RCC 7860 (cell line): ENCODE data around the gene AJUBA.
"Not testable (repeated sequence)": the region's sequence is repeated elsewhere in the genome, so short reads cannot be mapped to it uniquely, and the experiment has no call there.

Experiments used
- DNase-seq: peaks from one replicate; pipeline ENCODE4 v3.0.0-alpha.2; 2015; ENCODE audit warnings: low spot score
- FAIRE-seq: peaks from 2 replicates; lab custom pipeline; 2012; peaks lifted over from hg19 to GRCh38; lab: Jason Lieb, UNC

The AJUBA gene

GRCh38 chr14:23006544-23007419, 24.4 kb upstream of the AJUBA start:
- peak; percentile 89 for DNase-seq
- peak; percentile 25 for FAIRE-seq

- FAIRE-seq (no peak), DNase-seq (no peak)
Measured at GRCh38 chr14:23006188-23006534, 23.8 kb upstream of the AJUBA start.

- FAIRE-seq, result no peak
- no peak for DNase-seq
Measured at GRCh38 chr14:23005451-23006187, 23.3 kb upstream of the AJUBA start.

GRCh38 chr14:23004274-23004673, 21.9 kb upstream of the AJUBA start:
- FAIRE-seq, DNase-seq: not testable (repeated sequence)

- DNase-seq (no peak), FAIRE-seq (no peak)
Measured at GRCh38 chr14:23002592-23002991, 20.2 kb upstream of the AJUBA start.

GRCh38 chr14:23000860-23001259, 18.5 kb upstream of the AJUBA start:
- no peak for DNase-seq
- FAIRE-seq, result no peak

GRCh38 chr14:22998329-22999012, 16.1 kb upstream of the AJUBA start:
- no peak for FAIRE-seq
- no peak for DNase-seq

- DNase-seq (no peak), FAIRE-seq (no peak)
Measured at GRCh38 chr14:22997676-22998323, 15.4 kb upstream of the AJUBA start.

- FAIRE-seq, result no peak
Measured at GRCh38 chr14:22996768-22997654, 14.7 kb upstream of the AJUBA start.

GRCh38 chr14:22995889-22996625, 13.7 kb upstream of the AJUBA start:
- FAIRE-seq (no peak), DNase-seq (no peak)

More at GRCh38 chr14:22996768-22997654, 14.7 kb upstream of the AJUBA start:
- DNase-seq, result no peak

- FAIRE-seq (no peak), DNase-seq (no peak)
Measured at GRCh38 chr14:22994762-22995275, 12.5 kb upstream of the AJUBA start.

- FAIRE-seq (no peak), DNase-seq (no peak)
Measured at GRCh38 chr14:22993517-22993916, 11.2 kb upstream of the AJUBA start.

- DNase-seq, result no peak
- no peak for FAIRE-seq
Measured at GRCh38 chr14:22991852-22992251, 9.5 kb upstream of the AJUBA start.

GRCh38 chr14:22987291-22987690, 4.9 kb upstream of the AJUBA start:
- no peak for FAIRE-seq
- no peak for DNase-seq

GRCh38 chr14:22986508-22987054, 4.2 kb upstream of the AJUBA start:
- DNase-seq, result peak; percentile 36
- no peak for FAIRE-seq

GRCh38 chr14:22985894-22986507, 3.6 kb upstream of the AJUBA start:
- FAIRE-seq (no peak), DNase-seq (no peak)

- DNase-seq (no peak), FAIRE-seq (no peak)
Measured at GRCh38 chr14:22984959-22985658, 2.8 kb upstream of the AJUBA start.
